ENCODE measurements around the gene MTHFS. TPM values are rescaled to one million over a fixed set of nuclear protein-coding genes. Genes with fewer than 3 reads are reported as not detected.

The MTHFS gene
- total RNA-seq, result 9.9 and 19.5 TPM in 2 replicates

DNA sequence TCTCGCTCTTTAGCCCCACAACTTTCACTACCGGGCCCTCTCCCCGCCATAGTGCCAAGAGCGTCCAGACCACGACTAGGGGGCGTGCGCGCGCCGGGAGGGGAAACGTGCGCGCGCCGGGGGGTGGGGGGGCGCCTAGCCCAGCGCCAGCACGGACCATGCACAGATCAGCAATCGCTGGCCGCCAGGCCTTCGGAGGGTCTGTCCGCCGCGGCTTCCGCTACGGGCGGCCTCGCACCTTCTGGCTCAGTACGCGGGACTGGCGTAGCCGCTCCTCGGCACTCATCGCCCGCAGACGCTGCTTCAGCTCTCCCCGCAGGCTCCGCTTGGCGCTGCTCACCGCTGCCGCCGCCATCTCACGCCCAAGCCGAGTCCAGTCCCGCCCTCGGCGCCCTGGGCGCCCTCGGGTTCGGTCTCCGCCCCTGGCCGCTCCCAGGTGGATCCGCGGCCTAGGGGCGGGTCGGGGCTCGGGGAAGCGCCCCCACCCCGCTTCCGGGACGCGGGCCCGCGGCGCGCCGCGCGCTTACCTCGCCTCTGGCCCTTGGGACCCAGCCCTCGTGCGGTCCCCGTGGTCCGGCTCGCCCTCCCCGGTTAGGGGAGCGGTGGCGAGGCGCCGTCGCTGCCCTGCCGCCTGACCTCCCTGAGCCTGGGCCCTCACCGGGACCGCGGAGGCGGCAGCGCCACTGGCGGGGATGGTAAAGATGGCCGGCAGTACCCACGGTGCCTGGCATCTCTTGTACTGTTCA is at the start of gene MTHFS:
MTHFS (minus strand) TSS at position 381 of the 746 bp plus-strand sequence; CDS start at position 355, 26 bp downstream.

Other genes with a start within 250 kb of the MTHFS start
- gene BCL2A1, start 74.2 kb upstream of the MTHFS start, total RNA-seq, result 0.12 TPM in 1 of 2 replicates, not detected in the other
- 64.5 and 68.8 TPM in 2 replicates for gene ZFAND6, start 162.7 kb upstream of the MTHFS start, total RNA-seq